ENCODE results near the gene C2orf81. TPM values are rescaled to one million over a fixed set of nuclear protein-coding genes. Genes with fewer than 3 reads are reported as not detected.

The C2orf81 gene
- total and polyA plus RNA-seq, 7 experiments from 2014 or later: 4.3 to 10.5 (median 7.9) TPM

GRCh38 chr2:74430502-74430901, 9.1 kb upstream of the C2orf81 start:
- ATAC-seq: no peak
- Mint-ChIP-seq H3K9me3 (no peaks in the 10 kb centered on the region), H3K4me3 (no peak overlapping the region), H3K4me1 (peaks cover 0 to 3% (median 0%) of the 10 kb centered on the region in 7 donors), H3K27me3 (peaks cover 0 to under 1% (median 0%) of the 10 kb centered on the region in 5 donors), H3K36me3 (peaks cover 0 to 5% (median 0%) of the 10 kb centered on the region in 5 donors), H3K27ac (no peak overlapping the region)
- Histone ChIP-seq H3K27ac (ENCODE audit: low read depth, low read length) (no peak overlapping the region), H3K4me3 (ENCODE audit: low read length) (no peak overlapping the region), H3K9me3 (ENCODE audit: control insufficient read depth in 2 of 3, low read length in 3 of 3) (no peaks in the 10 kb centered on the region), H3K36me3 (ENCODE audit: control insufficient read depth in 2 of 3, insufficient read depth in 3 of 3, low read length in 3 of 3) (peaks cover 0 to 7% (median 0%) of the 10 kb centered on the region in 3 experiments), H3K27me3 (ENCODE audit: control insufficient read depth in 2 of 2, insufficient read depth in 2 of 2, low read length in 2 of 2) (no peaks in the 10 kb centered on the region), H3K4me1 (ENCODE audit: control insufficient read depth in 2 of 2, insufficient read depth in 2 of 2, low read length in 2 of 2) (no peaks in the 10 kb centered on the region)
- intact Hi-C loops (cut with micrococcal nuclease): no loop called here
- ChIA-PET POLR2A (no interaction called here), CTCF (no interaction called here)
- no peak for DNase-seq

GRCh38 chr2:74429487-74430451, 8.3 kb upstream of the C2orf81 start:
- Histone ChIP-seq H3K36me3 (ENCODE audit: control insufficient read depth in 2 of 3, insufficient read depth in 3 of 3, low read length in 3 of 3) (peaks cover 0 to 14% (median 0%) of the 10 kb centered on the region in 3 experiments), H3K27me3 (ENCODE audit: control insufficient read depth in 2 of 2, insufficient read depth in 2 of 2, low read length in 2 of 2) (no peaks in the 10 kb centered on the region), H3K27ac (ENCODE audit: low read depth, low read length) (no peak overlapping the region), H3K4me3 (ENCODE audit: low read length) (no peak overlapping the region), H3K9me3 (ENCODE audit: control insufficient read depth in 2 of 3, low read length in 3 of 3) (no peaks in the 10 kb centered on the region), H3K4me1 (ENCODE audit: control insufficient read depth in 2 of 2, insufficient read depth in 2 of 2, low read length in 2 of 2) (no peaks in the 10 kb centered on the region)
- H3K4me3 Mint-ChIP-seq: no peak overlapping the region
- POLR2A ChIA-PET: no interaction called here
- CTCF ChIA-PET: no interaction called here
- H3K9me3 Mint-ChIP-seq: no peaks in the 10 kb centered on the region
- no peaks in the 10 kb centered on the region for H3K27me3 Mint-ChIP-seq
- intact Hi-C loops (cut with micrococcal nuclease): loop anchor here in 1 of 2 donors (10.0 kb wide), 1 partner anchor 1045 kb away; the partner anchor contains the start of gene ALMS1
- H3K36me3 Mint-ChIP-seq: peaks cover 0 to 11% (median 0%) of the 10 kb centered on the region in 5 donors
- no peak for DNase-seq
- no peak overlapping the region for H3K27ac Mint-ChIP-seq
- H3K4me1 Mint-ChIP-seq: peaks cover 0 to 5% (median 0%) of the 10 kb centered on the region in 7 donors
- ATAC-seq: no peak

- Mint-ChIP-seq H3K36me3 (peaks cover 0 to 13% (median 0%) of the 10 kb centered on the region in 5 donors), H3K4me1 (peaks cover 0 to 10% (median 0%) of the 10 kb centered on the region in 7 donors), H3K9me3 (no peaks in the 10 kb centered on the region), H3K27me3 (no peaks in the 10 kb centered on the region), H3K27ac (no peak overlapping the region), H3K4me3 (no peak overlapping the region)
- Histone ChIP-seq H3K27me3 (ENCODE audit: control insufficient read depth in 2 of 2, insufficient read depth in 2 of 2, low read length in 2 of 2) (no peaks in the 10 kb centered on the region), H3K4me1 (ENCODE audit: control insufficient read depth in 2 of 2, insufficient read depth in 2 of 2, low read length in 2 of 2) (no peaks in the 10 kb centered on the region), H3K27ac (ENCODE audit: low read depth, low read length) (no peak overlapping the region), H3K4me3 (ENCODE audit: low read length) (no peak overlapping the region), H3K36me3 (ENCODE audit: control insufficient read depth in 2 of 3, insufficient read depth in 3 of 3, low read length in 3 of 3) (peaks cover 0 to 15% (median 0%) of the 10 kb centered on the region in 3 experiments), H3K9me3 (ENCODE audit: control insufficient read depth in 2 of 3, low read length in 3 of 3) (no peaks in the 10 kb centered on the region)
- ChIA-PET CTCF (no interaction called here), POLR2A (no interaction called here)
- no peak for DNase-seq
- intact Hi-C loops (cut with micrococcal nuclease): loop anchor here in 1 of 2 donors (10.0 kb wide), 1 partner anchor 1044 kb away; the partner anchor contains the start of gene ALMS1
- no peak for ATAC-seq
Measured at GRCh38 chr2:74428675-74429074, 7.3 kb upstream of the C2orf81 start.

- no peaks in the 10 kb centered on the region for H3K4me1 ChIP-seq (ENCODE audit: control insufficient read depth in 2 of 2, insufficient read depth in 2 of 2, low read length in 2 of 2)
- DNase-seq (no peak), ATAC-seq (no peak)
- intact Hi-C loops (cut with micrococcal nuclease): loop anchor here in 1 of 2 donors (10.0 kb wide), 1 partner anchor 1043 kb away; the partner anchor contains the start of gene ALMS1
- H3K9me3 ChIP-seq (ENCODE audit: control insufficient read depth in 2 of 3, low read length in 3 of 3): no peaks in the 10 kb centered on the region
- Mint-ChIP-seq H3K4me1 (peaks cover 0 to 21% (median 6%) of the 10 kb centered on the region in 7 donors), H3K9me3 (no peaks in the 10 kb centered on the region), H3K36me3 (peaks cover 0 to 18% (median 0%) of the 10 kb centered on the region in 5 donors), H3K4me3 (no peak overlapping the region), H3K27me3 (no peaks in the 10 kb centered on the region), H3K27ac (no peak overlapping the region)
- H3K27ac ChIP-seq (ENCODE audit: low read depth, low read length): no peak overlapping the region
- ChIA-PET POLR2A (no interaction called here), CTCF (interaction anchor here (0.6 kb wide), 1 partner anchor 27 kb away, joined by 3 read pairs; the partner anchor contains the start of gene INO80B)
- H3K4me3 ChIP-seq (ENCODE audit: low read length): no peak overlapping the region
- H3K27me3 ChIP-seq (ENCODE audit: control insufficient read depth in 2 of 2, insufficient read depth in 2 of 2, low read length in 2 of 2): no peaks in the 10 kb centered on the region
- H3K36me3 ChIP-seq (ENCODE audit: control insufficient read depth in 2 of 3, insufficient read depth in 3 of 3, low read length in 3 of 3): peaks cover 0 to 15% (median 0%) of the 10 kb centered on the region in 3 experiments
Measured at GRCh38 chr2:74427551-74427950, 6.1 kb upstream of the C2orf81 start.

- Histone ChIP-seq H3K9me3 (ENCODE audit: control insufficient read depth in 2 of 3, low read length in 3 of 3) (no peaks in the 10 kb centered on the region), H3K27ac (ENCODE audit: low read depth, low read length) (no peak overlapping the region), H3K27me3 (ENCODE audit: control insufficient read depth in 2 of 2, insufficient read depth in 2 of 2, low read length in 2 of 2) (no peaks in the 10 kb centered on the region), H3K4me1 (ENCODE audit: control insufficient read depth in 2 of 2, insufficient read depth in 2 of 2, low read length in 2 of 2) (peaks cover 4% of the 10 kb centered on the region in 2 donors), H3K36me3 (ENCODE audit: control insufficient read depth in 2 of 3, insufficient read depth in 3 of 3, low read length in 3 of 3) (peaks cover 0 to 19% (median 0%) of the 10 kb centered on the region in 3 experiments), H3K4me3 (ENCODE audit: low read length) (no peak overlapping the region)
- Mint-ChIP-seq H3K36me3 (peaks cover 0 to 18% (median 0%) of the 10 kb centered on the region in 5 donors), H3K9me3 (no peaks in the 10 kb centered on the region), H3K27me3 (no peaks in the 10 kb centered on the region), H3K27ac (peak overlapping the region in 2 of 9 donors; percentile 27 to 48), H3K4me1 (peaks cover 2 to 23% (median 14%) of the 10 kb centered on the region in 7 donors), H3K4me3 (no peak overlapping the region)
- ChIA-PET POLR2A (no interaction called here), CTCF (no interaction called here)
- ATAC-seq: no peak
- intact Hi-C loops (cut with micrococcal nuclease): loop anchor here in 1 of 2 donors (10.0 kb wide), 1 partner anchor 1041 kb away; the partner anchor contains the start of gene ALMS1
- no peak for DNase-seq
Measured at GRCh38 chr2:74426181-74426758, 4.9 kb upstream of the C2orf81 start.

GRCh38 chr2:74425523-74425922, 4.1 kb upstream of the C2orf81 start:
- Histone ChIP-seq H3K27ac (ENCODE audit: low read depth, low read length) (no peak overlapping the region), H3K4me3 (ENCODE audit: low read length) (no peak overlapping the region), H3K9me3 (ENCODE audit: control insufficient read depth in 2 of 3, low read length in 3 of 3) (no peaks in the 10 kb centered on the region), H3K27me3 (ENCODE audit: control insufficient read depth in 2 of 2, insufficient read depth in 2 of 2, low read length in 2 of 2) (no peaks in the 10 kb centered on the region), H3K36me3 (ENCODE audit: control insufficient read depth in 2 of 3, insufficient read depth in 3 of 3, low read length in 3 of 3) (peaks cover 0 to 19% (median 0%) of the 10 kb centered on the region in 3 experiments), H3K4me1 (ENCODE audit: control insufficient read depth in 2 of 2, insufficient read depth in 2 of 2, low read length in 2 of 2) (peaks cover 4 to 9% of the 10 kb centered on the region in 2 donors)
- peaks cover 0 to 18% (median 0%) of the 10 kb centered on the region in 5 donors for H3K36me3 Mint-ChIP-seq
- ATAC-seq: no peak
- peaks cover 8 to 28% (median 20%) of the 10 kb centered on the region in 7 donors for H3K4me1 Mint-ChIP-seq
- intact Hi-C loops (cut with micrococcal nuclease): loop anchor here in 1 of 2 donors (10.0 kb wide), 1 partner anchor 1041 kb away; the partner anchor contains the start of gene ALMS1
- POLR2A ChIA-PET: no interaction called here
- CTCF ChIA-PET: no interaction called here
- H3K27ac Mint-ChIP-seq: no peak overlapping the region
- H3K4me3 Mint-ChIP-seq: no peak overlapping the region
- H3K27me3 Mint-ChIP-seq: no peaks in the 10 kb centered on the region
- DNase-seq: no peak
- no peaks in the 10 kb centered on the region for H3K9me3 Mint-ChIP-seq

All from naive thymus-derived CD4-positive, alpha-beta T cell (primary cell).